Central memory CD4-positive, alpha-beta T cell (primary cell): ENCODE measurements around the gene ALDH1L1.
A peak's percentile ranks its signal among the peaks of the same experiment; 100 is the strongest.
"Not testable (repeated sequence)": the region's sequence is repeated elsewhere in the genome, so short reads cannot be mapped to it uniquely, and the experiment has no call there.

Experiments used
- DNase-seq: peaks from one replicate; pipeline ENCODE4 v3.0.0; 2022

ALDH1L1 gene

DNA sequence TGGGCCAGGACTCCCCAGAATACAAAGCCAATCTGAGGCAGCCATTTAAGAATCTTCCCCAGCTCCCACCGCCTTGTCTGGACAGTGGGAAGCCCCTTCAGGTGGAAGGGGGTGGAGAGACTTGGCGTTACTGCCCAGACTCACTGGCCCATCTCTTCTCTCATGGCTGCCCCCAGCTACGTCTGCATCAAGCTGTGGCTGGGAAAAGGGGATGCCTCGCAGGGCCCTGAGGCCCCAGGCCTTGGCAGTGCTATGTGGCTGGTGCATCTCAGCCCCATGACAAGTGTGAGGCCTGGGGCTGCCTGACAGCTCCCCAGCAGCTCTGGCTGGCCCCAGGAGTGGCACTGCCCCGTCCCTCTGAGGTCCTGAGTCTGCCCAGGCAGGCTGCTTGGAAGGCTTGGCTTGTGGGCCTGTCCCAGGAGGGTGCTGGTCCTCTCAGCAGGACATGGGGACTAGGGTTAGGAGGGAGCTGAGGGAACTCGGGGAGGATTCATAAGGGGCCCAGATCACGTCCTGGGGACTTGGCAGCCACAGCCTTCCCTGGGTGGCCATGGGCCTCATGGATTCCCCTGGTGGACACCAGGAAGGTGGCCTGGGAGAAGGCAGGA, 76.3 kb downstream of the ALDH1L1 start:
- DNase-seq, result no peak

DNA sequence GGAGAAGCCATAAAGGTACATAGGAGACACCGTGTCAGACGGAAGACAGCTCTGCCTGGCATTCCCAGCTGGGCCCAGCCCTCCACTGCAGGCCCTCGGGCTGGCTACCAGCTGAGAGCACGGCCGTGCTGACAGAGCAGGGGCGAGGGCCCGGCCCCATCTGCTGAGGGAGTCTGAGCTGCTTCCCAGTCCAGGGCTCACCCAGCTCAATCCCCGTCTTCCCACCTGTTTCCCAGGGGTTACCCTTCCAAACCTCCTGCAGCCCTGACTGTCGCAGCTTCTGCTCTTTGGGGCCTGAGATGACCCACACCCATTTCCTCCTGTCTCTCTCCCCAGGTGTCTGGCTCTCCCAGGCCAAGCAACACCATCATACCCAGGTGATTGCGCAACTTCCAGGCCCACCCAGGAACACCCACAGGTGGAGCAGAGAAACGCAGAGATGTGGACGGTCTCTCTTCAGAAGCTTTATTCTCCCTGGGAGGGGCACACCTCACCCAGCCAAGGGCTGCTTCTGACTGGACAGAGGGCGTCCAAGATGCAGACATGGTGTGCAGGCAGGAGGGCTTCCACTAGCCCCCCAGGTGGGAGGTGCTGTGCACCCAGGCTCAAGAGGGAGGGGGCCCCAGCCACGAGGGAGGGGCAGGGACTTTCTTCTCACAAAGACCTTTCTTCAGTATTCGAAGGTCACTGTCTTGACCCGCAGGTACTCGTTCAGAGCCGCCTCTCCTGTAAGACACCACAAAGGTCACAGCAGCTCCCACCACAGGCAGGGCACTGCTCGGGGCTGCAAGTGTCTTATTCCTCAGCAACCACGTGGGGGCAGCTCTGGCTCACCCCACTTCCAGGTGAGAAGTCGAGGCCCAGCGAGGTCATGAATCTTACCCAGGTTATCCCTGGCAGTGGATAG, 77.0 kb downstream of the ALDH1L1 start:
- DNase-seq, result no peak

DNA sequence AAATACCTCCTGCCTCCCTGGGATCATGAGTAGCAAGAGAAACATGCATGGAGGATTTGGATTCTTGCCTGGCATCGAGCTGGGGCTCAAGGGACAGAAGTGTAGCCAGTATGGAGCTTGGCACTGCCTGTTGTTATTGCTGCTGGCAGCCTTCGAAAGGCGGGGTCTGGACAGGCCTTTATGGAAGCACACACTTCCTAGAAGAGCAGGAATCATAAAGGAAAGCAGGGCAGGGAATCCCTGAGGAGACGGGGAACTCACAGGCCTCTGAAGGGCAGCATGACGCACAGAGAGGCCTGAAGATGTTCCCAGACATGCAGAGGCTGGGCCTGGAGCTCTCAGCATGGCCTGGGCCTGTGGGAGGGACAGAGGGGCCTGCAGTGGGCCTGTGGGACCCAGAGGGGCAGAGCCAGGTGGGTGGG, 77.8 kb downstream of the ALDH1L1 start:
- no peak for DNase-seq

DNA sequence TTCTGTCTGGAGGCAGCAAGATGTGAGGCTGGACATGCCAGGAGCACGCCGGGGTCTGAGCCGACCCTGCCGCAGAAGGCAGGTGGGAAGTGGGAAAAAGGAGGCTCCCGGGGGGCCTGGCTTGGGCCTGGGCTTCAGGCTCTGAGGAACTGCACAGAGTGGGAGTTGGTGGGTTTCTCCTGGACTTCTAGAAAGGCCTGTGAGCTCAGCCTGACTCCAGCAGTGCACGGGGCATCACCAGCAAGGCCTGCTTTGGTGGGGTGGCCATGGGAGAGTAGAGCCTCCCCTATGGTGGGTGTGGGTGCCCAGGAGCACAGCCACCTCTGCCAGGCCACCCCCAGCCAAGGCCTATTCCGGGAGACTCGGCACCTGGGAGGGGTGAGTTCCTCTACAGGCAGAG, 78.4 kb downstream of the ALDH1L1 start:
- DNase-seq, result no peak

DNA sequence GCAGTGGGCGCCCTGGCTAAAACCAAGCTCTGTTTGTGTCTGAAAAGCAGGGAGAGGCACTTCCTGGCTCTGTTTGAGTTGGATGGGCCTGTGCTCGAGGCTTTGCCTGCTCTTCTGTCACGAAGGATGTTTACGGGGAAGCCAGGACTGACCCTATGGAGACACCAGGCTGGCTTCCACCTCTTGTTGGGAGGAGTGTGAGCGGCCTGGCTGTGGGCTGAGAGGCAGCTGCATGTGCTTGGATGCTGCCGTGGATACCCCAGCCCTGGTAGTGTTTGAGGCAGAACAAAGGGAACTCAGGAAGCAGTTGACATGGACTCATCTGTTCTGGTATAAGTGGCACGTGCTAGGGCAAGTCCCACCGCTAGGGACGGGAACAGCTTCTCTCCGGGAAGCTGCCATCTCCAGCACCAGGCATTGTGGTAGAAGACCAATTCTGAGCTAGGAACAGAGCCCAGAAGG, 78.8 kb downstream of the ALDH1L1 start:
- DNase-seq, result no peak

DNA sequence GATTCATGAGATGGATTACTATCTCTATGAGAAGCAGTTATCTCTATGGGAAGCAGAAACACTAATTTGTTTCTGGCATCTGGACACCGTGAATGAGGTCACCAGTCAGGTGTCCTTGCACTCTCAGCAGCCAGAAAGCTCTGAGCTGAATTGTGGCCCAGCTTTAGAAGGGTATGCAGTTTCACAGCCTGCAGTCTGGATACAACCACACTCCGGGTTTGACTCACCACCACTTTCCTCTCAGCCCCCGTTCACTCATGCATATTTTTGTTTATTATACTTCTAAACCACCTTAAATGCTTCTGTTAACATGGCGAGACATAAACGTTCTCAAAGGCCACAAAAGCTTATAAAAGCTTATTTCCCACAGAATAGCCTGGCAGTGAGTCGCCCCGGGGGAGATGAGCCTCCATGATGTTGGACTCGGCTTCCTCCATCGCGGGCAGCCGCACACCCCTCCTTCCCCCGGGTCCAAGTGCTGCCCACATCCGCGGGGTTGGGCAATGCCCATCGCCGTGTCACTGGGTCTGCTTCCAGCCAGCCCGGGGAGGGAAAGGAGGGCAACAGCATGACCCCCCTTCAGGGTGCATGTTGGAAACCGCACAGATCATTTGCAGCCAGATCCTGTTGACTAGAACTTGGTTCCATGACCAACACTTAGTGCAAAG, 79.6 kb downstream of the ALDH1L1 start:
- no peak for DNase-seq

DNA sequence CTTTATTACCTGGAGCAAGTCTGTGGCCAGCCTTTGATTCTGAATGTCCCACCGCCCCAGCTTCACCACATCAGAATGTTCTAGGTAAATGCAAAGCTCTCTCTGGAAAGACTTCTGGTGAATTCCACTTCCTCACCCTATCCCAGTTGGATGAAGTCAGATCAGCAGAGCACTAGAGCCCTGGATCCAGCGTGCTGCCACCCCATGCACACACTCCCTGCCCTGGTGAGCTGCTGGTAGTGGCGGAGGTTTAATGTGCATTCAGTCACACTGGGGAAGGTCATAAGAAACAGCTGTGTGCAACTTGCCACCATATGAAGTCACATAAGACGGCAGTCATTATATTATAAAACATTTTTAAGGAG, 80.1 kb downstream of the ALDH1L1 start:
- DNase-seq, result no peak

DNA sequence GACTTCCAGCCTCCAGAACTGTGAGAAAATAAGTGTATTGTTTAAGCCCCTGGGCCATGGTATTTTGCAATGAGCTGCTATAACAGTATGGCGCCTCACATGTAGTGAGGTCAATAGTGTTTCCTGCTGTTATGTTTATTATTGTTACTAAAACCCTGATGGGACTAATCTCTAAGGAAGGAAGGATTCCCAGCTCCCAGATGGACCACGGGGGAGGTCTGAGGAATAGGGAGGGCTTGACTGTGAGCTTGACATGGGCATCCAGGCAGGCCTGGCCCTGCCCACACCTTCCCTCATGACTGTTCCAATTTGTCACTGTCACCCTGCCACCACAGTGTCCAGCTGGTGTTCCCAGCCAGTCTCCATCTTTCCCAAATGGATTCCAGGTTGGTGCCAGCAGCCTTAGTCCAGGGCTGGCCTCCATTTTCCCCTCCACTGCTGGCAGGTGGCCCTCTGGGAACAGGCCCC, 82.0 kb downstream of the ALDH1L1 start:
- DNase-seq, result no peak

DNA sequence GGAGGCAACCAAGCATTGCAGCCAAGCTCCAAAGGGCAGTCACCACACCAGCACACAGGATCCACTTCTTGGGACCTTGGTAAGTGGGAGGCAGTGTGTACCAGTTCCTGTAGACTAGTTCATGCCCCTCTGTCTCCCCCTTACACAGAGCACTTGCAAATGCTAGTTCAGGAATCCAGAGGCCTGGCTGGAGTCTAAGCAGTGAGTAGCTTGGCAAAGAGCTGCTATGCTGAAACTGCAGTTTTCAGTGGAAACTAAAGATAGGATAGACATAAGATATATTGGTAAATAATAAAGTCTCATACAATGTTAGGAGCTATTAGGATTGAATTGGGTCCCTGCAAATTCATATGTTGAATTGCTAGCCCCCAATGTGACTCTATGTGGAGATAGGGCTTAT, 82.6 kb downstream of the ALDH1L1 start:
- no peak for DNase-seq

DNA sequence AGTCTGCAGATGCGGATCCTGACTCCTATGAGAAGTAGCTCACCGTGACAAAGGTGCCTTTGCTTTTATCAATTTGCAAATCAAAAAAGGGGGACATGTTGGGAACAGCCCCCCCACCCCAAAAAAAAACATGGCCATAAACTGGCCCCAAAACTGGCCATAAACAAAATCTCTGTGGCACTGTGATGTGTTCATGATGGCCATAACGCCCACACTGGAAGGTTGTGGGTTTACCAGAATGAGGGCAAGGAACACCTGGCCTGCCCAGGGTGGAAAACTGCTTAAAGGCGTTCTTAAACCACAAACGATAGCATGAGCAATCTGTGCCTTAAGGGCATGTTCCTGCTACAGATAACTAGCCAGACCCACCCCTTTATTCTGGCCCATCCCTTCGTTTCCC, 84.1 kb downstream of the ALDH1L1 start:
- DNase-seq, result not testable (repeated sequence)

DNA sequence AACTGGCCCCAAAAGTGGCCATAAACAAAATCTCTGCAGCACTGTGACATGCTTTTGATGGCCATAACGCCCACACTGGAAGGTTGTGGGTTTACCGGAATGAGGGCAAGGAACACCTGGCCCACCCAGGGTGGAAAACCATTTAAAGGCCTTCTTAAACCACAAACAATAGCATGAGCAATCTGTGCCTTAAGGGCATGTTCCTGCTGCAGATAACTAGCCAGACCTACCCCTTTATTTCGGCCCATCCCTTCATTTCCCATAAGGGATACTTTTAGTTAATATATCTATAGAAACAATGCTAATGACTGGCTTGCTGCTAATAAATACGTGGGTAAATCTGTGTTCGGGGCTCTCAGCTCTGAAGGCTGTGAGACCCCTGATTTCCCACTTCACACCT, 88.3 kb downstream of the ALDH1L1 start:
- not testable (repeated sequence) for DNase-seq

DNA sequence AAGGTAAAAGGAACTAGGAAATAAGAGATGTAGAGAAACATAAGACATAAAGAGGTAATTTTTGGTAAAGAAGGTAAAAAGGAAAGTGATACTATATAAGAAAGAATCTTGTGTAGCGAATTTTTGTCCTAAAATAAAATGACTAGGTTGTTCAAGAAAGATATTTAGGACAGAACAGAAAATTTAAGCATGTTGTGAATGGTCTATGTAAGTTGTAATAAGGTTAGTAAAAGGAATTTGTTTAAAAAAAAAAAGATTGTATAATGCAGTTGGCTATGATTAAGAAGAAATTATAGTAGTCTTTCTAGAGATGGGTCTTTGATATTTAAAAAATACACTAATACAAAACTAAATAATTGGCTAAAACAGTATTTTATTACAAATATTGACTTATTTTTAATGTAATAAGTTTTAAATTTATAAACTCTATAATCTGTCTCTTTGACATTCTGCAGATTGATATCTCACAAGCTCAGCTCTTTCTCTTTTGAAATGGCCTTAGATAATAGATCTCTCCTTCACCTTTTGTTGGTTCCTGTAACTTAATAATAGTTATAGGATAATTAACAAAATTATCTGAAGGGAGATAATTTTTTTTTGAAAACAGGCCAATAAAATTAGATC, 92.7 kb downstream of the ALDH1L1 start:
- no peak for DNase-seq

DNA sequence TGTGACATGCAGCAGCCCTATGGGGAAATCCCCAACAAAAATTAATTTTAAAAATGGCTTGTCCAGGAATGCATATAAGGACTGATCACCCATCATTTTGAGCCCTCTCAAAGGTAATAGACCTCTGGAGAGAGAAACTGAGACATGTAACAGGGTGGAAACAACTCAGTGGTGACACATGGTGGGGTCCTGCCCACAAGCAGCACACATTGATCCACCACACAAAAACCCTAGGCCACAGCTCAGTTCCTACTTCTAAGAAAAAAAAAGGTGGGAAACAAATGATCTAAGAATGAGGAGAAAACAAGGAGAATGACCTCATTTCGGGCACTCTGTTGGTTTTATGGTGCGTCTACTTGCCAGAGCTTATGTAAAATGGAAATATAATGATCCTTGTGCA, 94.5 kb downstream of the ALDH1L1 start:
- no peak for DNase-seq

DNA sequence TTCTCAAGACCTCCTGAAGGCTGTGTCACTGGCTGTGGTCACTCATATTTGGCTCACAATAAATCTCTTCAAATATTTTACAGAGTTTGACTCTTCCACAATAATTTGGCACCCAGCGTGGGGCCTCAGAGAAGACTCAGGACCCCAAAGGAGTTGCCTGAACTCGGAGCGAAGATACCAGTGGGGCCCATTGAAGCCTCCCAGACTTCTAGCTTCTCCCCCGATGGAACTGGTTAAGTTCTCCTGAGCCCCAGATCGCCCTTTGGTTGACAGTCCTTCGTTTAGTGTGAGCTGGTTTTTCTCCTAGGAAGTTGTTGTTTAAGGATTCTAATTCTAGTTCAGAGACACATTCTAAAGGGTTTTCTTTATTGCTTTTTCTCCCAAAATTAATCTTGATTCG, 95.1 kb downstream of the ALDH1L1 start:
- no peak for DNase-seq

DNA sequence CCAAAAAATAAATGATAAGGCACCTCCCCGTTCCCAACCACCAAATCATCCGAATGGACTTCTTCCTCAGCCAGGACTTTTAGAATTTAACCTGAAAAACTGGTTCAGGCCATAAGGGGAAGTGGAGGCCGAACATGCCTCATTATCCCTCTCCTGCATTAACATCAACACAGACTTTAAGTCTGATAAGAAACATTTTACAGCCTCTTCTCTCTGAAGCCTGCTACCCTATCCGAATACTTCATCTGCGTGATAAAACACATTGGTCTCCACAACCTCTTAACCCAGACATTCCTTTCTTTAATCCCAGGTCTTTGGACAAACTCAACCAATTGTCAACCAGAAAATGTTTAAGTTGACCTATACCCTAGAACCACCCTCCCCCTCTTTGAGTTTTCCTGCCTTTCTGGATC, 95.6 kb downstream of the ALDH1L1 start:
- no peak for DNase-seq

DNA sequence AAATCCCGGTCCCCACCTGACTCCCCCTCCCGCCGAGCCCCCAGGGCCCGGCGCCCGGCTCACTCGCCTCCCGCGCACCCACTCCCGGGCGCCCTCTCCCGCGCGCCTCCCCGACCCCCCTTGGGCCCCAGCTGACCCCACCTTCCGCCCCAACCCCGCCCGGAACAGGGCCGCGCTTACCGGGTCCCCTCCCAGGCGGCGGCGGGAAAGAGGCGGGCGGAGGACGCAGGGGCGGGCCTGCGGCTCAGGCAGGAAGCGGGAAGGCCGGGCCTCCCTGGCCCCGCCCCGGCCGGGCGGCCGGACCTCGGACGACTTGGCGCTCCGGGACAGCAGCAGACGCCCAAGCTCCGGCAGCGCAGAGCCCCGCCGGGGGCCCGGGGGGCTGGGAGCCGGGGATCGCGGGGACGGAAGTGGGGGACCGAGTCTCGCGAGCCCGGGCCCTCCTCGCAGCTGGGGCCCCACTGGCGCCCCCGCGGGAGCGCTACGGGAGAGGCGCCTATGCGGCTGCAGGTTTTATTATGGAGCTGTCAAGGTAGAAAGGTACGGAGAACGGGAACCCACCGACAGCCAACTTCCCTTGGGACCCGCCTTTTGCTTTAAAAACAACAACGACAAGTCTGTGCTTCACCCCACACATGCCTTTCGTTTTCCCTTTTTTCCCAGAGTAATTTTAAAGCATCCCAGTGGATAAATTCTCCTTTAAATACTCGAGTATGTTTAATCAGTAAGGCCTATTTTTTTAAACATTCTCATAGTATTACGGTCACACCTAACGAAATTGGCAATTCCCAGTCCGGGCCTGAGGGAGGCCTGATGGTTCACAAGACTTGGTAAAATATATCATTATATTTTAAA, 96.2 kb downstream of the ALDH1L1 start, which contains the start of gene SLC41A3:
Gene SLC41A3 (minus strand): TSS at position 212 of the 855 bp plus-strand sequence. CDS start 15,905 bp downstream, outside the sequence.
- peak; percentile 78 for DNase-seq

DNA sequence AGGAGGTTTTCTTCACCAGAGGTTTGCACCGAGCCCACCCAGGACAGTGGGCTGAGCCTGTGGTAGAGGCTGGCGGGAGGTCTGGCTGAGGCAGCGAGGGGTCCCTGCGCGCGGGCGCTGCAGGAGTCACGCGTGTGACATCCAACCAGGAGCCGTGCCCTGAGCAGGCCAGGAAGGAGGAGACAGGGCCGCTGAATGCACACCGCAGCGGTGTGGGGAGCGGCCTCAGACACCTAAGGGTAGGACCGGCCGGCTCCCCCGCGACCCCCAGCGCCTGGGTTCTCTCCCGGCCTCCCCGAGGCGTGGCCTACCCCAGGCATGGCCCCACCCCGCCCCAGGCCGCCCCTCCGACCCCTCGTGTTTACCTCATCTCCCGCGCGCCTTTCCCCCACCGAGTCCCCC, 96.9 kb downstream of the ALDH1L1 start:
- DNase-seq, result peak; percentile 19

DNA sequence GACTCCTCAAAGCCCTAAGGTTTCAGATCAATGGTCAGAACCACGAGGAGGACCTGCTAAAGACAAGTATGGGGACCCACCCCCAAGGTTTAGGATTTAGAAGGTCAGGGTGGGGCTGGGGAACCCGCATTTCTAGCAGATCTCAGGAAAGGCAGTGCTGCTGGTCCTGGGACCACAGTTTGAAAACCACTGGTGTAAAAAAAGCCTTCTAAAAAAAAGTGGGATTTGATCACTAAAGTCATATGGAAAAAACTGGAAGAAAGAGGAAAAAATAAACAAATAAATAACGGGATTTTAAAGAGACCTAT, 97.3 kb downstream of the ALDH1L1 start:
- DNase-seq, result no peak

DNA sequence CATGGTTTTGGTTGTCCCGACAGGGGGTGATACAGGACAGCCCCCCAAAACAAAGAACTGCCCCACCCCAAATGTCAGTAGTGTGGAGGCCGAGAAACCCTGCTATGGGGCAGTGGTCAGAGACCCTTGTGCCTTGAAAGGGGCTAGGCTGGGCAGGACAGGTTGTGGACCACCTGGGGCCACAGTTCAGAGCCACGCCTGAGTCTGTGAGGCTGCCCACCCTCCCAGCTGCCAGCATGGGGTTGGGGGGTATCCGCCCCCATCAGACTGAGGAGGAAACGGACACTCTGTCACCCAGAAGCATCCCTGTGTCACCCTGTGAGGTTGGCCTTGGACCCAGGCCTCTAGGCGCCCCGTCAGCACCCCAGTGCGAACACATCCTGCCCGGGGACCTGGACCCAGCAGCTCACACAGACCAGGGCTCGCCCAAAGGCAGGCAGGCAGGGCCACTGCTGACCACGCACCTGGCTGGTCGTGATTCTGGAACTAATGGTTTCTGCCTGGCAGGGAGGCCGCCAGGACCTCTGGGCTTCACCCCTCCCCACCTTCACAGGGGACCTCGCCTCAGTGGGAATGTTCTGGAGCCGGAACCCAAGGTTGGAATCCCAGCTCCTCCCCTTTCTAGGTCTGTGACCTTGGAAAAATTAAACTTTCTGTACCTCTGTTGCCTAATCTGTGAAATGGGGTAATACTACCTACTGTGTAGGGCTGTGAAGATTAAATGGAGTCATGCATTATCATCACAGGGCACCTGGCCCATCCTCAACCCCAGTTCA, 97.8 kb downstream of the ALDH1L1 start:
- DNase-seq, result no peak

DNA sequence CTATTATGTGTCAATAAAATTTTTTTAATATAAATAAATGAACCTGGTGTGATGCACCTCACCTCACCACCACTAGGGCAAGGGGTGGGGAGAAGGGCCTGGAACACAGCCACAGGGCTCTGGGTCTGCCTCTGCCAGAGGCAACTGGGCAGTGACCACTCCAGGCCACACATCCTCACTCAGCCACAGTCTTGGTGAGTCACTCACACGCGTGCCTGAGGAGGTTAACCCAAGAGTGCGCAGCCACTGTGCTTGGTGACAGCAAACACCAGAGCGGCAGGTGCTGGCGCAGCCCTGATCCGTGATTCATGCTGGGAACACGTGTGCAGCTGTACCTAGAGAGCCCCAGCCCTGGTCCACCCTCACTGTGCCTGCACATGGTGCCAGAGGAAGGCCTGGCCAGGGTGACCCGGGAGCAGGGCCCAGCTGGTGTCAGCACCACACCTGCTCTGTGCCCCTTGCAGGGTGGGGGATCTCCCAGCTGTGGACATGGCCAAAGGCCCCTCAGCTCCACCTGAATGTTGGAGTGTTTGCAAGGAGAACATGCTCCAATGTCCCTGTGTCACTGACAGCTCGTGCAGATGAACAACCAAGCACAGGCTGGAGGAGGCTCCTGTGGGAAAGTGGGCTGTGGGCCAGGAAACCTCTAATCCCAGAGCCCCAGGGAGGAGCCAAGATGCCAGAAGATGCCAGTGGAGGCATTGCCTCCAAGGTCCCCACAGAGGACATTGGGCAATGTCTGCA, 98.6 kb downstream of the ALDH1L1 start:
- no peak for DNase-seq

DNA sequence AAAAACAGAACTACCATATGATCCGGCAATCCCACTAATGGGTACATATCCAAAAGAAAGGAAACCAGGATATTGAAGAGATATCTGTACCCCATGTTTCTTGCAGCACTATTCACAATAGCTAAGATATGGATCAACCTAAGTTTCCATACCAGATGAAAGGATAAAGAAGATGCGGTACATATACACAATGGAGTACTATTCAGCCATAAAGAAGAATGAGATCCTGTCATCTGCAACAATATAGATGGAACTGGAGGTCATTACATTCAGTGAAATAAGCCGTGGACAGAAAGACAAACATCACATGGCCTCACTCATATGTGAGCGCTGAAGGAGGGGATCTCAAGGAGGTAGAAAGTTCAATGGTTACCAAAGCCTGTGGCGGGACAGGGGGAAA, 99.4 kb downstream of the ALDH1L1 start:
- DNase-seq, result no peak
